Lung (tissue), 12 donors: ENCODE results near the gene SHE. TPM values are rescaled to one million over a fixed set of nuclear protein-coding genes. Genes with fewer than 3 reads are reported as not detected.
A peak's percentile ranks its signal among the peaks of the same experiment; 100 is the strongest.

ENCODE experiments used
- ATAC-seq: fragments of 200-7000 bp; cut with Tn5 transposase; one replicate; pipeline ENCODE4 v1.9.1; 2020; ENCODE audit warnings: moderate number of reproducible peaks; ENCODE audit not compliant: insufficient read depth, low FRiP score
- DNase-seq, 3 donors: peaks; one replicate each; pipeline ENCODE4 v3.0.0-alpha.2; 2013 to 2017
- H3K27ac ChIP-seq, 2 donors: one replicate each; pipeline ENCODE4 v1.5.1; 2013; ENCODE audit warnings: mild to moderate bottlenecking in 2 of 2, moderate library complexity in 2 of 2, control low read depth in 1 of 2, inconsistent platforms in 1 of 2, low read depth in 1 of 2, low read length in 1 of 2
- H3K27me3 ChIP-seq, 3 donors: one replicate each; pipeline ENCODE4 v1.5.1; 2013; ENCODE audit warnings: low read length in 2 of 3; ENCODE audit not compliant: control insufficient read depth in 3 of 3, insufficient read depth in 3 of 3
- H3K36me3 ChIP-seq, 4 donors: one replicate each; pipeline ENCODE4 v1.5.1; 2013; ENCODE audit warnings: low read length in 4 of 4, mild to moderate bottlenecking in 1 of 4, moderate library complexity in 1 of 4; ENCODE audit not compliant: control insufficient read depth in 4 of 4, insufficient read depth in 4 of 4
- H3K4me1 ChIP-seq, 5 donors: one replicate each; pipeline ENCODE4 v1.5.1; 2013; ENCODE audit warnings: low read length in 5 of 5, mild to moderate bottlenecking in 2 of 5, moderate library complexity in 1 of 5; ENCODE audit not compliant: control insufficient read depth in 5 of 5, insufficient read depth in 5 of 5
- H3K4me3 ChIP-seq: one replicate; pipeline ENCODE4 v1.5.1; 2013; ENCODE audit warnings: mild to moderate bottlenecking, control low read depth, moderate library complexity
- H3K9ac ChIP-seq, 2 donors: one replicate each; pipeline ENCODE4 v1.5.1; 2013; ENCODE audit warnings: low read length in 2 of 2, control low read depth in 1 of 2; ENCODE audit not compliant: insufficient read depth in 1 of 2
- H3K9me3 ChIP-seq, 4 donors: one replicate each; pipeline ENCODE4 v1.5.1; 2013; ENCODE audit warnings: low read length in 3 of 4, mild to moderate bottlenecking in 1 of 4, moderate library complexity in 1 of 4; ENCODE audit not compliant: control insufficient read depth in 4 of 4, insufficient read depth in 3 of 4
- WGBS, 2 donors: extraction: QIAGEN DNeasy Blood & Tissue Kit; methylation state at CpG; one replicate each; pipeline ENCODE4 v1.1.7; 2013; 5-methylcytosine and 5-hydroxymethylcytosine counted together
- polyA plus RNA-seq, 2 donors: library from polyadenylated mRNA; stranded (reverse); fragments of 200-250 nt; gene quantifications; one replicate each; pipeline ENCODE4 v1.2.1, GENCODE V29; 2013
- total RNA-seq, 2 donors: library from RNA; depleted of rRNA in 1 of 2; stranded (reverse); fragments of >200 nt in 1 of 2; gene quantifications; one replicate each; pipeline ENCODE4 v1.2.1, GENCODE V29; 2014 to 2021
- TF ChIP-seq, protein P1 (sequence below): IDR thresholded peaks from 2 replicates; pipeline ENCODE4 v1.5.1; 2012; ENCODE audit warnings: mild to moderate bottlenecking; ENCODE audit errors: control extremely low read depth, extremely low read depth
- donor health status: control.
- donor health status: control.
- donor health status: Bipolar disorder and iron deficiency.
- donor health status: healthy.
- donor health status: DM: yes; HTN: yes; CAD: no.

SHE gene
- total and polyA plus RNA-seq, 4 donors = 15.1 to 33.5 (median 21.0) TPM

DNA sequence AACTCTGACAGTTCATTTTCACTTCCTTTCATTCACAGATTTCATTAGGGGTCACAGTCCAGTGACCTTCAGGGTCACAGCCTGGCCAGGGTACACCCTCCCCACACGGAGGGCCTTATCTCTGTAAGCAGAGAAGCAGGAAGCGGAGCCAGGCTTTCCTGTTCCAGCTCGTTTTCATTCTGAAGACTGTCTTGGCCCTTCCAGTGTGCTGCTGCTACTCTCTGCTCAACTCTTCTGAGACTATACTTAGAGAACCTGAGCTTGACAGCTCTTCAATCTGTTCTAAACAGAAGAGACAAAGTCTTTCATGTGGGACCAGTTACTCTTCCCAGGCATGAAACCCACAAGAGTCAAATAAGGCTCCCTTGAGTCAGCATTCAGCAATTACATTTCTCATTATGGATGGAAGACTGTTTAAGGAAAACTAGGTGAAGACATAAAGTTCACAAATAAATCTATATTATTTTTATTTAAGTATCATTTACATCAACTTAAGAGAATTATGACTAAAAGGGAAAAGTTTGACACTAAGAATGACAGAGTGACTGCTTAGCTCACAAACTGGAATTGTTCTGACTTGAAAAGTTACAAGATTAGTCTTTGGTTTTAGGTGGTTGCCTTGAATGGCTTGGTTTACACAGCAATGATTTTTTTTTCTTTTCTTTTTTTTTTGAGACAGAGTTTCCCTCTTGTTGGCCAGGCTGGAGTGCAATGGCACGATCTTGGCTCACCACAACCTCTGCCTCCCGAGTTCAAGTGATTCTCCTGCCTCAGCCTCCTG lies 5.0 kb downstream of the SHE start:
- H3K9me3 ChIP-seq = peaks cover 0 to 1% (median 0%) of the 10 kb centered on the region in 4 donors
- DNase-seq (peak in 2 of 3 donors; percentile 21 to 72), ATAC-seq (no peak)
- 19 to 30% methylated on average over 5 of the region's 5 CpGs for WGBS, 2 donors
- H3K9ac ChIP-seq = no peak overlapping the region
- H3K27me3 ChIP-seq = peaks cover 0 to 28% (median 21%) of the 10 kb centered on the region in 3 donors
- peak overlapping the region in 1 of 2 donors; percentile 73 for H3K27ac ChIP-seq
- no peaks in the 10 kb centered on the region for H3K36me3 ChIP-seq
- H3K4me3 ChIP-seq = no peak overlapping the region
- H3K4me1 ChIP-seq = peaks cover 0 to 23% (median 7%) of the 10 kb centered on the region in 5 donors
- TF ChIP-seq, protein P1, sequence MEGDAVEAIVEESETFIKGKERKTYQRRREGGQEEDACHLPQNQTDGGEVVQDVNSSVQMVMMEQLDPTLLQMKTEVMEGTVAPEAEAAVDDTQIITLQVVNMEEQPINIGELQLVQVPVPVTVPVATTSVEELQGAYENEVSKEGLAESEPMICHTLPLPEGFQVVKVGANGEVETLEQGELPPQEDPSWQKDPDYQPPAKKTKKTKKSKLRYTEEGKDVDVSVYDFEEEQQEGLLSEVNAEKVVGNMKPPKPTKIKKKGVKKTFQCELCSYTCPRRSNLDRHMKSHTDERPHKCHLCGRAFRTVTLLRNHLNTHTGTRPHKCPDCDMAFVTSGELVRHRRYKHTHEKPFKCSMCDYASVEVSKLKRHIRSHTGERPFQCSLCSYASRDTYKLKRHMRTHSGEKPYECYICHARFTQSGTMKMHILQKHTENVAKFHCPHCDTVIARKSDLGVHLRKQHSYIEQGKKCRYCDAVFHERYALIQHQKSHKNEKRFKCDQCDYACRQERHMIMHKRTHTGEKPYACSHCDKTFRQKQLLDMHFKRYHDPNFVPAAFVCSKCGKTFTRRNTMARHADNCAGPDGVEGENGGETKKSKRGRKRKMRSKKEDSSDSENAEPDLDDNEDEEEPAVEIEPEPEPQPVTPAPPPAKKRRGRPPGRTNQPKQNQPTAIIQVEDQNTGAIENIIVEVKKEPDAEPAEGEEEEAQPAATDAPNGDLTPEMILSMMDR = no peak

DNA sequence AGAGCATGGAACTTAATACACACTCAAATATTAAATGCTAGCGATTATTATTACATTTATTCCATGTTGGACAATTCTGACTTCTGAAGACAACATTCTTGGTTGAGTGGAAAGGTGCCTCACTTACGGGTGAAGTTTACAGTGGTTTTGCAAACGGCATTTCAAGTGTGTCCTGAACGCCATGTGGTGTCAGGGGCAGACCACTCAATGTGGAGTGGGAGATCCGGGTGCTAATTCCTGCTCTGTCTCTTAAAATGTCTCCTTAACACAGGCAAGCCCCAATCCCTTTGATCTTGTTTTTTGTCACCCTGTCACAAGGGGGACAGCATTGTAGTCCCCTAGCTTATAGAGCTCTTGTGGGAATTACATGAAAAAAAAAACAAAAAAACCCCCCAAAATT lies 5.8 kb downstream of the SHE start:
- H3K4me1 ChIP-seq = peaks cover 0 to 23% (median 7%) of the 10 kb centered on the region in 5 donors
- peaks cover 0 to 28% (median 20%) of the 10 kb centered on the region in 3 donors for H3K27me3 ChIP-seq
- no peak overlapping the region for H3K9ac ChIP-seq
- TF ChIP-seq, protein P1 = no peak
- H3K9me3 ChIP-seq = no peaks in the 10 kb centered on the region
- peak overlapping the region; percentile 69 to 83 for H3K27ac ChIP-seq
- no peak for DNase-seq
- no peak for ATAC-seq
- WGBS, 2 donors = 38 to 64% methylated on average over 5 of the region's 5 CpGs
- H3K36me3 ChIP-seq = no peaks in the 10 kb centered on the region
- H3K4me3 ChIP-seq = no peak overlapping the region

DNA sequence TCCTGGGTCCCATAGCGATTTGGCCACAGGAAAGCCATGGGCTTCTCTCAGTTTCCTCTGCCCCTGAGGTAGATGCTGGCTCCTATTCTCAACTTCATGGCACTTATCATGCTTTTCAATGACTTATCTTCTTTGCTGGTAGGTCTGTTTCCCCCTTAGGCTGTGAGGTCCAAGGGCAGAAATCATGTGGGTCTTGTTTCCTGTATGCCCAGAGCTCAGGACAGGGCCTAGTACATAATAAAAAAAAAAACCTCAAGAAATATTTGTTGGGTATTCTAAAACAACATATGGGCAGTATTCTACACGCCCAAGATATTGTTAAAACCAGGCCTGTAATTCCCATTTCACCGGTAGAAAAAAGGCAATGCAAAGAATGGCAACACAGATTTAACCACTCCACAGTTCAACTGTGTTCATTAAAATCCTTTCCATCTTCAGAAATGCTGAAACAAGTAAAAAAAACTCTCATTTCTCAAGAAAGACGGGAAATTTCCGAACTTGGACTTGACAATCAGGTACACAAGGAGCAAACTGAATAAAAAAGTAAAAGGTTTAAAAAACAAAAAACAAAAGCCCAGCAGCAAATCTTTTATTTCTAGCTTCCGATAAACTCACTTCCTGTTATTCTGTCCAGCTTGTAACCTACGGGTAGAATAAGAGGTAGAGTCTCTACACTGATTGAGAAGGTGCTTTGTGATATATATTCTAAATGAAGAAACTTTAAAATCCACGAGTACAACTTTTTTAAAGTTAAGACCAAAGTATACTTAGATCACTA lies 6.5 kb downstream of the SHE start:
- WGBS, 2 donors = 60 to 61% methylated on average over 8 of the region's 8 CpGs
- peaks cover 0 to 23% (median 7%) of the 10 kb centered on the region in 5 donors for H3K4me1 ChIP-seq
- TF ChIP-seq, protein P1 = no peak
- peak overlapping the region; percentile 76 to 77 for H3K27ac ChIP-seq
- H3K9ac ChIP-seq = no peak overlapping the region
- DNase-seq (no peak), ATAC-seq (no peak)
- no peak overlapping the region for H3K4me3 ChIP-seq
- H3K27me3 ChIP-seq = peaks cover 0 to 21% (median 13%) of the 10 kb centered on the region in 3 donors
- H3K9me3 ChIP-seq = no peaks in the 10 kb centered on the region
- no peaks in the 10 kb centered on the region for H3K36me3 ChIP-seq
